HepG2 (cell line): Measurements from ENCODE around the gene MYO5B. TPM values are rescaled to one million over a fixed set of nuclear protein-coding genes. Genes with fewer than 3 reads are reported as not detected.

ENCODE experiments used
- ATAC-seq: fragments of 200-7000 bp; cut with Tn5 transposase; 3 replicates; pipeline ENCODE4 v1.9.1; 2020; ENCODE audit warnings: mild to moderate bottlenecking, moderate library complexity
- BruUV-seq: library from RNA; stranded (reverse); fragments of 400-500 nt; replicated peaks from 2 replicates; lab custom pipeline; 2021; lab: Mats Ljungman, UMichigan
- CTCF ChIA-PET: fragments of 300-600 bp; formaldehyde crosslinking; extraction: SDS; loops from one replicate; lab custom pipeline; 2021; ENCODE audit warnings: low total read pairs, inconsistent platforms, low intra/inter-chr PET ratio; lab: Yijun Ruan, JAX
- POLR2A ChIA-PET: fragments of 350-600 bp; sonication (Branson Sonifier 250); formaldehyde crosslinking; loops from one replicate; lab custom pipeline; 2020; ENCODE audit warnings: antibody characterized with exemption, inconsistent platforms; lab: Yijun Ruan, JAX
- DNase-seq: peaks from one replicate; pipeline ENCODE4 v3.0.0-alpha.2; 2015; ENCODE audit warnings: low spot score
- FAIRE-seq: peaks from 3 replicates; lab custom pipeline; 2011; peaks lifted over from hg19 to GRCh38; lab: Jason Lieb, UNC
- H2AFZ ChIP-seq: one replicate; pipeline ENCODE4 v1.6.1; 2011; ENCODE audit warnings: low read length, inconsistent platforms
- H3K27ac ChIP-seq: fragments of 300-600 bp; 3 replicates; pipeline ENCODE4 v1.8.0; 2011; ENCODE audit warnings: mixed run types, mild to moderate bottlenecking, mixed read lengths, low read length, inconsistent platforms; ENCODE audit not compliant: insufficient read depth; ENCODE audit errors: extremely low read length
- H3K27me3 ChIP-seq, 2 experiments: fragments of 200-600 bp in 1 of 2; 2 replicates in 1 of 2; 3 replicates in 1 of 2; pipeline versions ENCODE4 v1.6.0 to v1.8.0; 2011; ENCODE audit warnings: low read length in 2 of 2, mild to moderate bottlenecking in 2 of 2, moderate library complexity in 2 of 2, inconsistent platforms in 1 of 2; ENCODE audit not compliant: insufficient read depth in 2 of 2, control insufficient read depth in 1 of 2
- H3K36me3 ChIP-seq, 2 experiments: fragments of 200-600 bp in 1 of 2; replicated peaks in 1 of 2; 2 replicates in 1 of 2; 3 replicates in 1 of 2; pipeline versions ENCODE4 v1.5.1 to v1.8.0; 2011; ENCODE audit warnings: low read length in 2 of 2, inconsistent platforms in 1 of 2; ENCODE audit not compliant: insufficient read depth in 2 of 2, control insufficient read depth in 1 of 2
- H3K4me1 ChIP-seq: 2 replicates; pipeline ENCODE4 v1.5.1; 2012; ENCODE audit warnings: low read length, inconsistent platforms; ENCODE audit not compliant: insufficient read depth
- H3K4me2 ChIP-seq: 2 replicates; pipeline ENCODE4 v1.6.0; 2011; ENCODE audit warnings: low read depth, low read length, inconsistent platforms
- H3K4me3 ChIP-seq, 3 experiments: fragments of 200-600 bp in 1 of 3; sonication (generic), shearing (Covaris generic) in 1 of 3; replicated peaks in 1 of 3; 2 replicates each; pipeline ENCODE4 v1.5.1; 2011 to 2016; ENCODE audit warnings: low read length in 3 of 3, inconsistent platforms in 2 of 3, low read depth in 2 of 3, mild to moderate bottlenecking in 2 of 3, control low read depth in 1 of 3, mixed read lengths in 1 of 3; ENCODE audit not compliant: insufficient read depth in 1 of 3
- H3K79me2 ChIP-seq: one replicate; pipeline ENCODE4 v1.6.1; 2011; ENCODE audit warnings: low read length, inconsistent platforms; ENCODE audit not compliant: insufficient read depth
- H3K9ac ChIP-seq: 2 replicates; pipeline ENCODE4 v1.6.0; 2011; ENCODE audit warnings: mild to moderate bottlenecking, low read depth, low read length, inconsistent platforms; ENCODE audit not compliant: insufficient read depth
- H3K9me3 ChIP-seq: 2 replicates; pipeline ENCODE4 v1.5.1; 2012; ENCODE audit warnings: mild to moderate bottlenecking, low read length
- H4K20me1 ChIP-seq: 2 replicates; pipeline ENCODE4 v1.6.0; 2011; ENCODE audit warnings: inconsistent platforms, mild to moderate bottlenecking, low read length, moderate library complexity; ENCODE audit not compliant: insufficient read depth
- ETV6 ChIP-seq: sonication (generic); formaldehyde crosslinking; conservative IDR thresholded peaks from 2 replicates; pipeline ENCODE4 v1.4.0; 2020; ENCODE audit warnings: missing genetic modification reagents
- MAX ChIP-seq: IDR thresholded peaks from 2 replicates; pipeline ENCODE4 v1.6.1; 2012; ENCODE audit warnings: inconsistent platforms
- RFX5 ChIP-seq: IDR thresholded peaks from 2 replicates; pipeline ENCODE4 v1.6.1; 2011; ENCODE audit warnings: low read depth, low read length, improper control_type of control experiment
- YEATS2 ChIP-seq: sonication (generic); formaldehyde crosslinking; IDR thresholded peaks from 2 replicates; pipeline ENCODE4 v1.4.0; 2020; ENCODE audit warnings: missing genetic modification reagents, borderline replicate concordance
- ZBTB44 ChIP-seq: sonication (generic); formaldehyde crosslinking; IDR thresholded peaks from 2 replicates; pipeline ENCODE4 v1.4.0; 2020; ENCODE audit warnings: missing genetic modification reagents
- ZNF335 ChIP-seq: sonication (generic); formaldehyde crosslinking; IDR thresholded peaks from 2 replicates; pipeline ENCODE4 v1.4.0; 2020; ENCODE audit warnings: missing genetic modification reagents
- ZNF670 ChIP-seq: sonication (generic); formaldehyde crosslinking; IDR thresholded peaks from 2 replicates; pipeline ENCODE4 v1.8.0; 2022; ENCODE audit warnings: mild to moderate bottlenecking, missing genetic modification reagents, borderline replicate concordance
- WGBS: methylation state at CpG from one replicate; pipeline ENCODE4 v1.1.6; 2017; ENCODE audit warnings: low lambda C conversion rate; 5-methylcytosine and 5-hydroxymethylcytosine counted together
- in situ Hi-C: cut with HindIII; loops from 2 replicates; pipeline ENCODE4 v1.10.0; 2017; ENCODE audit warnings: low pct_unique_long_range_greater_than_20kb; ENCODE audit not compliant: extremely low pct_ligation_motif_present
- intact Hi-C: fragments of 100-400 bp; cut with micrococcal nuclease; formaldehyde crosslinking; loops from one replicate; pipeline ENCODE4 v1.10.0; 2022; ENCODE audit not compliant: unreplicated experiment
- polyA plus RNA-seq, 8 experiments: library from polyadenylated mRNA; depleted of rRNA in 3 of 8; stranded (reverse) in 7 of 8; unstranded in 1 of 8; fragments of >200 nt; fragmentation: Illumina TruSeq in 4 of 8; extraction: Trizol in 4 of 8; gene quantifications; 2 replicates each; pipeline versions ENCODE4 v1.2.1 to v1.2.3, GENCODE V29; 2011 to 2016; ENCODE audit warnings: low read depth in 4 of 8, missing spikeins in 1 of 8, mixed read lengths in 1 of 8; ENCODE audit not compliant: insufficient read depth in 1 of 8
- total RNA-seq, 5 experiments: library from RNA; depleted of rRNA; stranded (reverse); fragments of >200 nt; fragmentation: Illumina TruSeq; extraction: Trizol; gene quantifications; 2 replicates each; pipeline ENCODE4 v1.2.3, GENCODE V29; 2016; ENCODE audit warnings: low read depth in 1 of 5
- TF ChIP-seq, protein P1 (sequence below): sonication (generic); formaldehyde crosslinking; conservative IDR thresholded peaks from 2 replicates; pipeline ENCODE4 v1.8.0; 2022; ENCODE audit warnings: low read depth, missing genetic modification reagents

MYO5B gene
- total and polyA plus RNA-seq, 2 of the 13 experiments (the other 11 are each of a cell fraction or from before 2014, with no cell fraction given) = 13.1 to 24.0 TPM

GRCh38 chr18:50179465-50179864, 15.5 kb downstream of the MYO5B start:
- H3K79me2 ChIP-seq = peaks cover 1% of the 10 kb centered on the region
- TF ChIP-seq ETV6 (CRISPR knock-in tag) (no peak), ZNF670 (CRISPR knock-in tag) (no peak), YEATS2 (CRISPR knock-in tag) (no peak)
- in situ Hi-C loops = no loop called here

GRCh38 chr18:50177294-50177992, 17.5 kb downstream of the MYO5B start:
- ChIA-PET CTCF (no interaction called here), POLR2A (no interaction called here)
- no peaks in the 10 kb centered on the region for H4K20me1 ChIP-seq
- H3K4me2 ChIP-seq = no peak overlapping the region
- TF ChIP-seq ZNF335 (CRISPR knock-in tag) (no peak), RFX5 (no peak), MAX (no peak), ZBTB44 (CRISPR knock-in tag) (no peak)
- TF ChIP-seq, protein P1, sequence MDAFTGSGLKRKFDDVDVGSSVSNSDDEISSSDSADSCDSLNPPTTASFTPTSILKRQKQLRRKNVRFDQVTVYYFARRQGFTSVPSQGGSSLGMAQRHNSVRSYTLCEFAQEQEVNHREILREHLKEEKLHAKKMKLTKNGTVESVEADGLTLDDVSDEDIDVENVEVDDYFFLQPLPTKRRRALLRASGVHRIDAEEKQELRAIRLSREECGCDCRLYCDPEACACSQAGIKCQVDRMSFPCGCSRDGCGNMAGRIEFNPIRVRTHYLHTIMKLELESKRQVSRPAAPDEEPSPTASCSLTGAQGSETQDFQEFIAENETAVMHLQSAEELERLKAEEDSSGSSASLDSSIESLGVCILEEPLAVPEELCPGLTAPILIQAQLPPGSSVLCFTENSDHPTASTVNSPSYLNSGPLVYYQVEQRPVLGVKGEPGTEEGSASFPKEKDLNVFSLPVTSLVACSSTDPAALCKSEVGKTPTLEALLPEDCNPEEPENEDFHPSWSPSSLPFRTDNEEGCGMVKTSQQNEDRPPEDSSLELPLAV (CRISPR knock-in tag) = no peak
- in situ Hi-C loops (no loop called here), intact Hi-C loops (no loop called here)
- no peak overlapping the region for H3K9ac ChIP-seq
- ATAC-seq (no peak), FAIRE-seq (no peak), DNase-seq (no peak)
- no peak overlapping the region for H2AFZ ChIP-seq
- no peaks in the 10 kb centered on the region for H3K27me3 ChIP-seq
- H3K4me3 ChIP-seq = no peak overlapping the region
- H3K79me2 ChIP-seq = no peaks in the 10 kb centered on the region
- 76% methylated on average over 3 of the region's 3 CpGs for WGBS
- no peaks in the 10 kb centered on the region for H3K4me1 ChIP-seq
- H3K27ac ChIP-seq = no peak overlapping the region
- no peaks in the 10 kb centered on the region for H3K9me3 ChIP-seq
- no TSS peak for BruUV-seq
- no peaks in the 10 kb centered on the region for H3K36me3 ChIP-seq

More at GRCh38 chr18:50179465-50179864, 15.5 kb downstream of the MYO5B start:
- Histone ChIP-seq H3K4me2 (no peak overlapping the region), H3K36me3 (no peaks in the 10 kb centered on the region), H2AFZ (no peak overlapping the region), H3K27ac (no peak overlapping the region), H3K4me3 (no peak overlapping the region), H4K20me1 (no peaks in the 10 kb centered on the region; the same call in 1 of the 2 replicates), H3K4me1 (peaks cover 12% of the 10 kb centered on the region), H3K9ac (no peak overlapping the region), H3K9me3 (no peaks in the 10 kb centered on the region), H3K27me3 (no peaks in the 10 kb centered on the region)
- WGBS = 100% methylated on average over 2 of the region's 2 CpGs
- ChIA-PET CTCF (no interaction called here), POLR2A (no interaction called here)
- BruUV-seq = no TSS peak
- ATAC-seq (no peak), DNase-seq (no peak), FAIRE-seq (no peak)
- intact Hi-C loops = no loop called here
